HG02623 (cell line): Measurements from ENCODE around the gene EYS.

Source experiments
- ATAC-seq: cut with Tn5 transposase; IDR thresholded peaks from one replicate; pipeline ENCODE4 v1.9.1; 2021; ENCODE audit warnings: moderate library complexity; ENCODE audit not compliant: unreplicated experiment

Gene EYS

DNA sequence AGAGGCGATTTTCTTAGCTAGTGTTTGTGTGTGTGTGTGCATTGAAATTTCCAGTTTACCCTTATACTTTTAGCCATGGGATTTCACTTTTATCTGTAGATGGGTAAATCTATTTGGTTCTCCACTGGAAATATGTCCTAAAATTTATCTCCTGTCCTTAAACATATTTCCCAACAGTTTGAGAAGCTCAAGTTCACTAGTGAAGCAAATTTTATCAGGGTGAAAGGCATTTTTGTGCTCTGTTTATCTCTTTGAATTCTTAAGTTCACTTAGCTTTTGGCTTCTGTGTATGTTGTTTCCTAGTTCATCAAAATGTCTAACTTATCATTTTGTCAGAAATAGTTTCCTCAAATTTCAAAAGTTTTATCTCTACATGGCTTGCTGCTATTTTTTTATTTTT, 1509.8 kb downstream of the EYS start:
- no peak for ATAC-seq

DNA sequence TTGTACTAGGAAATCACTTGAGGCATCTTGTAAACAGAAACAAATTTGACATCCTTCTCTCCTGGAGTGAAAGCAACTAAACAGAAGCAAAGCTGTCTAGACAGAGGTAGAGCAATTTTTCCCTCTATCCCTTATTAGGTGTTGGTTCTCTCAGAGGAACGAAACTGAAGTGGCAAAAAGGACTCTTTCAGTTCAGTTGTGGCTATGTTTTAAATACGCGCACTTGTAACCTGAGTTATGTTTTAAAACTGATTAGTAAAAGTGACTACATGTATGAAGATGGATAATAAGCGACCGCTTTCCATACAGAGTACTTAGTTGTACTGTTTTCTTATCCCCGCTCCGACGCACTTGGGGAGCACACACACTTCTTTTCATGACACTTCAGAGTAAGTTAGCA, 1520.4 kb downstream of the EYS start:
- ATAC-seq, result no peak

DNA sequence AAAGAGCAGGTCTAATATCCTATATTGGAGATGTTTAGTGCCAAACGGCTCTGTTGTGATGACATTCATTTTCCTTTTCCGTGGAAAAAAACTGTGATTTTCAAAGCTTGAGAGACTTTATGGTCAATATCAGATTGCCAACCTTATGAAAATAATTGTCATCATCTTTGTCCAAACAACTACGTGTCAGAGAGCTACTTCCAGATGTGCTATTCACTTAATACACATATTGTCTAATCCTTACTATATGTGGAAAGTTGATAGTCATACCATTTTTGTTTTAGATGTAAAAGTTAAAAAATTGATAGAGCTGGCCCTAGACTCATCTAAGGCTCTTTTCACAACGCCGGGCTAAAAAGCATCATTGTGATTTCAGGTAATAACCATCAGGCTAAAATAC, 1521.4 kb downstream of the EYS start:
- ATAC-seq, result no peak

DNA sequence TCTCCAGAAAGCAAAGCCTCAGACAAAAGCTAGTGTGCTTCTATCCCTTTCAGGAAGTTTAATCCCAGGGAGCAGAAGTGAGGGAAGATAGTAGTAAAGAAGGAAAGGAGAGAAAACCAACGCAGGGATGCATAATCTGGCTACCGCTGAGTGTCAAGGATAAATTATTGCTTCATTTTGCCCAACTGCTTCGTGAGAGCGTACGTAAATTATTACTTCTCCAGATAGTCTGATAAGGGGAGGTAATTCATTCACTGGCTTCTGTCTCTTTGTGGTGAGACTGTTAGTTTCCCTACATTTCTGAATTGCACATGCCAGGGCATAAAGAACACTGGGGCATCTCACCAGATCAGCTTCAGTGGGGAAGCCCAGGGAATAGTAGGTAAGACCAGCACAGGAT, 1531.7 kb downstream of the EYS start:
- ATAC-seq, result no peak

DNA sequence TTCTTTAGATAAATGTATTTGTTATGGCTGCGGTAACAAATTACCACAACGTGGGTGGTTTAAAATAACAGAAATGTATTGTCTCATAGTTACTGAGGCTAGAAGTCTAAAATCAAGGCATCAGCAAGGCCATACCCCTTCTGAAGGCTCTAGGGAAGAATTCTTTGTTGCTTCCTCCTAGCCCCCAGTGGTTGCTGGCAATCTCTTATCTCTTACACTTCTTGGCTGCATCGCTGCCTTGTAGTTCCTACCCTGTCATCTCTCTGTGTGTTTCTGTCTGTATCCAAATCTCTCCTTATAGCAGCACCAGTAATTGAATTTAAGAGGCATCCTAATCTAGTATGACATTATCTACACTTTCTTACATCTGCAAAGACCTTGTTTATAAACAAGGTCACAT, 1536.7 kb downstream of the EYS start:
- no peak for ATAC-seq

DNA sequence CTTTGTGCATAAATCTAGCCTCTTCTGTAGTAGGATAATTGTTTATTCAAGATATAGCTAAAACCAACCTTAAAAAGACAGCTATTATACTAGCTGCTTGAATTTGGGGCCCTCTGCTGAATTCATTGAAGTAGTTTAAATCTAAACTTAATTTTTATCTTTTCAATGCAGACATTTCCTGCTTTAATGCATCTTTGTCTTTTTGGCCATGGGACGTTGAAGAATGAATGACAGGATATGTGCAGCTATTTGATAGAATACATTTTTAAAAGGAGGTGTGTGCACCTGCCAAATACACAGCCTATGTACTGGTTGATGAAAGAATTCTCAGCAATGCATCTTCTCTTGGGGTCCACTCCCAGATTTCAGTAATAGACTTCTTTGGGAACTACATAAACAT, 1546.5 kb downstream of the EYS start:
- no peak for ATAC-seq

- no peak for ATAC-seq
Measured at GRCh38 chr6:64155063-64155462, 1552.0 kb downstream of the EYS start.

GRCh38 chr6:64146876-64147275, 1560.2 kb downstream of the EYS start:
- ATAC-seq, result no peak

DNA sequence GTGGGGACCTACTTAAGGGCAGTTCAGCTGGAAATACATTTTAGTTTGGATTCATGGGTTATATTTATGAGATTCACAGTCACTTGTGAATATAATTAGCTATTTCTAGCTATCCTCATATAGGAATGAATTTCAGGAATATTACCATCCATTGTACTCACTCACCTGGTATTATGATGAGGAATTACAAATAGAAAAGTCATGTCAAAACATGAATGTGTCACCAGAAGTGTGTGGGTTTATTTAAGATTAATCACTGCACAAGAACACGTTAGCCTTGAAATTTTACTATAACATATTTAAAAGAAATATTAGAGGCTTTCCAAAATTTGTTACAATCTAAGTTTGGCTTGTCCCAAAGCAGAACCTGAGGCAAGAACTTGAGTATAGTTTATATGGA, 1560.9 kb downstream of the EYS start:
- no peak for ATAC-seq

DNA sequence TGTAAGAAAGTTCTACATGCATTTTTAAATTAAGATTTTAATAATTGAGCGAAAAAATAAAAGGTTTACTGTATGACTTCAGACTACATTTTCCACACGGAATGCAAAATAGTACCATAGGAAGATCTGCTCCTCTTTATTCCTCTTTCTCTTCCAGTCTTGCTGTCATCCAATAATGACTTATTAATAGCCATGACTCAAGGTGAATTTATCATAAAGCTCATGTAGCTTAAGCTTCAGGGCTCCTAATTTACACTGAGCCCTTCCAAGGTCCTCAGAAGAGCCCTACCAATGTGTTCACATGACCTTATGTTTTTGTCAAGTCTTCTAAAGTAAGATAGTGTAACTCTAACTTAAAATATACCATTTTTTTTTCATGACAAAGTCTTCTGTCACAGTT, 1561.4 kb downstream of the EYS start:
- ATAC-seq, result no peak

GRCh38 chr6:64143101-64143500, 1563.9 kb downstream of the EYS start:
- ATAC-seq, result no peak

- no peak for ATAC-seq
Measured at GRCh38 chr6:64141680-64142079, 1565.3 kb downstream of the EYS start.

DNA sequence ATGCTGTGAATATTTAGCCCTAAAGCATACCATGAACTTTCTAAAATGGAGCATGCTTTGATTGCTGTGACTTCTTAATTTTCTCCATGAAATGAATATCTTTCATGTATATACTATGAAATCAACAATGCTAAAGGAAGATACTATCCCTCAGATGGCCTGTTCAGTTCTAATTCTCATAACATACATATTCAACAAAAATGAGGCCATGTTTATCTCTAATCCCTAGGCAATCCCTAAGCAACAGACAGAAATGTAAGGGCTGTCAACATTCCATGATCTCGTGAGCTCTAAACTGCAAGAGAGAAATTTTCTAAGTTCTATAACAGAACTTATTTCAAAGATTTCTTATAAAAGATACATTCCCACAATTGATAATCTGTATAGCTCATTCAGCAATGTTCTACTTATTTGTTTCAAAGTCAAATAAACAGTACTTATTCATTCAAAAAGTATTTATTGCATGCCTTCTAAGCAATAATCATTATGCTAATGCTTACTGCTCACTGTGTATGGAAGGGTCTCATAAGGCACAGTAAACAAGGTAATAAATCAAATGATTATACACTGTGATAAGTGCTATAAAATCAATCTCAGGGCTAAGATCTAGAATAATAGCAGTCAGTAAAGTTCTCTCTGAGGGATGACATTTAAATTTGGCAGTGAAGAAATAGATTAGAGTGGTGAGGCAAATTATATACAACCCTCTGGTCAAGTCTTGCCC, 1578.6 kb downstream of the EYS start:
- ATAC-seq, result no peak

- no peak for ATAC-seq
Measured at GRCh38 chr6:64123761-64124633, 1583.0 kb downstream of the EYS start.

- ATAC-seq, result no peak
Measured at GRCh38 chr6:64122712-64123375, 1584.2 kb downstream of the EYS start.

DNA sequence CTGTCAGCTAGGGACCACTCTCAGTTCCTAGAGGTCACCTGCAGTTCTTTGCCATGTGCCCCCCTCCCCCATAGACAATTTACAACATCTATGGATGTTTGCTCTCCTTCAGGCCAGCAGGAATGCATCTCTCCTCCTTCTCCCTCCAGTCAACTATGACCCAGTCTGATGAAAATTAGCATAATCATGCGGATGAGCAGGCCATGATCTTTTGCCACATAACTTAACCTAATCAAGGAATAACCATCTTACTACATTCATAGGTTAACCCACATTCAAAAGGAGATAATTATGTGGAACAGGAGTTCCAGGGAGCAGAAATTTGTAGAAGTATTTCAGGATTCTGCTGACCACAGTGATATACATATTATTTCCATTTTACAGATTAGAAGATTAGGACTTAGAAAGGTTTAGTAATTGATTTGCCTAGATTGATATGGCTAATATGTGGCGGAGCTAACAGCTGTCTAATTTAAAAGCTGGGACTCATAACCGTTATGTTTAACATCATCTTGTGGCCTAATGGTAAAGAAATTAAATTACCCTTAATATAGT, 1585.9 kb downstream of the EYS start:
- ATAC-seq, result no peak

DNA sequence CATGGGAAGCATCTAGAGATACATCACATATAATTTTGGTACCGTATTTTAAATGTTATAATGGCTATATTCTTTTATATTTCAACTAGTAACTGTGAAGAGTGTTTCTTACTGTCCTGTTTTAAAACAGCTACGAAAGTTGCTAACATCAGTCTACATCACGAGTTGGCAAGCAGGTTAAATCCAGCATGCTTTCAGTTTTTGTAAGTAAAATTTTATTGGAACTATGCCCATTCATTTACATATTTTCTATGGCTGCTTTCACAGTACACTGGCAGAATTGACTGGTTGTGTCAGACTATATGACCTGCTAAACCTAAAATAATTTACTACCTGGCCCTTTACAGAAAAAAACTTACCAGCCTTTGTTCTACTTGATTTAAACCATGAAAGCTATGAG, 1593.3 kb downstream of the EYS start:
- ATAC-seq, result no peak

- no peak for ATAC-seq
Measured at GRCh38 chr6:64104051-64104450, 1603.0 kb downstream of the EYS start.

GRCh38 chr6:64103480-64103879, 1603.5 kb downstream of the EYS start:
- ATAC-seq, result no peak

DNA sequence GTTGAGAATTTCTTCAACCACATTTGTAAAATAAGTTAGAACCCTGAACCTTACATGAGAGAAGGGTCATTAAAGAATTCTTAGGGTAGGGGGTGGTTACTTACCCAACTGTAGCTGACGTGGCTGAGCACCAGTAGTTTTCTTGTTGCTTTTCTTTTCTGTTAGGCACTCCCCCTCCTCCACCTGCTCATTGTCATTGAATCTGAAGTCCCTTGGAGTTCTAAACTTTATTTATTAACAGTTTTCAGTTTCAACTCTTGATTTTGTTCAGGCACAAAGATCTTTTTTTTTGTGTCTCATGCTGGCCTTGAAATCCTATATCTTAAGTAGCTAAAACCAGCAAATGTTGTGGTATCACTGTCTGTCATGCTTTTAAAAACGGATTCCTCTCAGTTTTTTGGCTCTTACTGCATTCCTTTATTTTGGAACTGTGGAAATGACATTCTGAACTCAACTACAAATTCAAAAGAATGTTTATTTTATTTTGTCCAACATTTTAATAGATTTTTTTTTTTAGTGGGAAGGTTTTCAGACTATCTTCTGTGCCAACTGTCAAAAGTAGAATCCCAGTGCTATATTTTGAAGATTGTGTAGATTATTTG, 1606.2 kb downstream of the EYS start:
- no peak for ATAC-seq

DNA sequence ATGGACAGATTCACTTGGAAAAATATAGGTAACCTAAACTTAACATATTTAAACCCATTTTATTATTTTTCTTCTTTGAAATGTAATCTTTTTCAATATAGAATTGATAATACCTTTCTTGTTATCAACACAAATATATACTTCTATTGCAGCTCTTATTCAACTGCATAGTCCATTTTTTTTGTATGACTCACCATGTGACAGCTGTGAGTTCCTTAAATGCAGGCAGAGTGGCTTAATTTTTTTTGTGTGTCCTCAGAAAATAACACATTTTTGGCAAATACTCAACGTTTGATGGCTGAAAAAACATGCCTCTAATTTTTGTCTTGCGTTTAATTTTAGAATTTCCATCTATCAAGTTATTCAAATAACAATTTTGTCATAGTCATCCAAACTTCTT, 1616.7 kb downstream of the EYS start:
- ATAC-seq, result no peak
